Esophagus muscularis mucosa (tissue), 4 donors: Measurements from ENCODE around the gene BAG5. TPM values are rescaled to one million over a fixed set of nuclear protein-coding genes. Genes with fewer than 3 reads are reported as not detected.

ENCODE experiments used
- DNase-seq: peaks from one replicate; pipeline ENCODE4 v3.0.0-alpha.2; 2017; ENCODE audit errors: extremely low spot score
- H3K27ac ChIP-seq, 4 donors: fragments of 200-600 bp; sonication (generic); replicated peaks in 1 of 4; 1 replicate in 3 of 4; 2 replicates in 1 of 4; pipeline ENCODE4 v1.5.1; 2016 to 2019; ENCODE audit warnings: mild to moderate bottlenecking in 1 of 4
- H3K27me3 ChIP-seq, 4 donors: fragments of 200-600 bp; sonication (generic); one replicate each; pipeline versions ENCODE4 v1.5.1 to v1.6.0; 2016 to 2019
- H3K36me3 ChIP-seq, 4 donors: fragments of 200-600 bp; sonication (generic); one replicate each; pipeline ENCODE4 v1.5.1; 2016 to 2019
- H3K4me1 ChIP-seq, 4 donors: fragments of 200-600 bp; sonication (generic); one replicate each; pipeline ENCODE4 v1.5.1; 2016 to 2019
- H3K4me3 ChIP-seq, 4 donors: fragments of 200-600 bp; sonication (generic); 1 replicate in 2 of 4; 2 replicates in 2 of 4; pipeline ENCODE4 v1.5.1; 2016 to 2019; ENCODE audit warnings: mild to moderate bottlenecking in 4 of 4, moderate library complexity in 1 of 4
- H3K9me3 ChIP-seq, 4 donors: fragments of 200-600 bp; sonication (generic); 1 replicate in 3 of 4; 2 replicates in 1 of 4; pipeline ENCODE4 v1.5.1; 2016 to 2019
- EP300 ChIP-seq: sonication (generic); formaldehyde crosslinking; IDR thresholded peaks from one replicate; pipeline ENCODE4 v1.6.1; 2017; ENCODE audit warnings: antibody characterized with exemption
- POLR2A ChIP-seq: fragments of 450-650 bp; IDR thresholded peaks from one replicate; pipeline ENCODE4 v1.6.1; 2017; ENCODE audit warnings: antibody characterized with exemption, moderate library complexity, mild to moderate bottlenecking, low read depth
- POLR2AphosphoS5 ChIP-seq, 2 donors: sonication (generic); formaldehyde crosslinking; IDR thresholded peaks; one replicate each; pipeline ENCODE4 v1.6.1; 2017; ENCODE audit warnings: antibody characterized with exemption in 2 of 2
- WGBS: methylation state at CpG from one replicate; pipeline ENCODE4 v1.1.5; 2018; 5-methylcytosine and 5-hydroxymethylcytosine counted together
- intact Hi-C: fragments of 100-400 bp; cut with DNase I; formaldehyde crosslinking; loops from one replicate; pipeline ENCODE4 v1.15.1; 2023
- total RNA-seq, 4 donors: library from RNA; depleted of rRNA; stranded (reverse); fragments of >200 nt; gene quantifications; one replicate each; pipeline versions ENCODE4 v1.1.0 to v1.2.1, GENCODE V29; 2016
- TF ChIP-seq, protein P1 (sequence below), 3 experiments: fragments of 200-600 bp in 2 of 3; fragments of 450-650 bp in 1 of 3; sonication (generic) in 2 of 3; IDR thresholded peaks; one replicate each; pipeline ENCODE4 v1.5.1; 2017 to 2019; ENCODE audit warnings: antibody characterized with exemption in 3 of 3, mild to moderate bottlenecking in 2 of 3, moderate library complexity in 1 of 3

Gene BAG5
- total RNA-seq, 4 donors from 2014 or later, result 27.4 to 34.7 (median 28.3) TPM

DNA sequence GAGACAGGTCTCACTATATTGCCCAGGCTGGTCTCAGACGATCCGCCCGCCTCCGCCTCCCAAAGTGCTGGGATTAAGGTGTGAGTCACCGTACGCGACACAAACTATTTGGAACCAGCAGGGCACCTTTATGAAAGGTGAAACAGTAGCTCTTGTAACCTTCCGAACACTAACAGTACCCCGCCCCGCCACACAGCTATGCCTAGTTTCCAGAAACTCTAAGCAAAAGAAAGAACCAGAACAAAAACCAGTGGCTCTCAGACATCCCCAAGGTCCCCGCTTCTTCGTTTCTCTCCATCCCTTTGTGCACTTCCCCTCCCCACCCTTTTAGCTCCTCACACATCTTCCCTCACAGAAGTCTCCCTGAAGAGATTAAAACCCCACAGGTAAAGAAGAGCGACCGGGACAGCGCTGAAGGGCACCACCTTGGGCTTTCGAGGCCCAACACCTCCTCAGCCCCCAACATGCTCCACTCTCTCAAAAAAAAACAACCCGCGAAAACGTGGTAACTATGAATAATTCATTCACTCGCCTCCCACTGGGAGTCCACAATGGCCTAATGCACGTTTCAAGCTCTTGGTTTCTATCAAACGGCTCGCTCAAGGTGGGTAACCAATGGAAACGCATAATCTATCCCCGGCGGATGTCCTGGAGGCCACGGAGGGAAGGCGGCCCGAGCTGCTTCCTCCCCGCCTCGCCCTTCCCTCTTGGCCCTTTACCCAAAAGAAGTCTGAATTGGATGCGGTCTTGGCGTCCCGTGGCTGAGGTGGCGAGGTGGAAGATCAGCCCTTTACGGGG lies 877 bp downstream of the BAG5 start:
- DNase-seq, result no peak
- no peaks in the 10 kb centered on the region for H3K9me3 ChIP-seq
- H3K4me3 ChIP-seq, result peak overlapping the region; percentile 74 to 94 (median 87)
- peaks cover 4 to 32% (median 26%) of the 10 kb centered on the region in 4 donors for H3K36me3 ChIP-seq
- no peak for TF ChIP-seq EP300
- no peak for TF ChIP-seq POLR2A
- TF ChIP-seq, protein P1, sequence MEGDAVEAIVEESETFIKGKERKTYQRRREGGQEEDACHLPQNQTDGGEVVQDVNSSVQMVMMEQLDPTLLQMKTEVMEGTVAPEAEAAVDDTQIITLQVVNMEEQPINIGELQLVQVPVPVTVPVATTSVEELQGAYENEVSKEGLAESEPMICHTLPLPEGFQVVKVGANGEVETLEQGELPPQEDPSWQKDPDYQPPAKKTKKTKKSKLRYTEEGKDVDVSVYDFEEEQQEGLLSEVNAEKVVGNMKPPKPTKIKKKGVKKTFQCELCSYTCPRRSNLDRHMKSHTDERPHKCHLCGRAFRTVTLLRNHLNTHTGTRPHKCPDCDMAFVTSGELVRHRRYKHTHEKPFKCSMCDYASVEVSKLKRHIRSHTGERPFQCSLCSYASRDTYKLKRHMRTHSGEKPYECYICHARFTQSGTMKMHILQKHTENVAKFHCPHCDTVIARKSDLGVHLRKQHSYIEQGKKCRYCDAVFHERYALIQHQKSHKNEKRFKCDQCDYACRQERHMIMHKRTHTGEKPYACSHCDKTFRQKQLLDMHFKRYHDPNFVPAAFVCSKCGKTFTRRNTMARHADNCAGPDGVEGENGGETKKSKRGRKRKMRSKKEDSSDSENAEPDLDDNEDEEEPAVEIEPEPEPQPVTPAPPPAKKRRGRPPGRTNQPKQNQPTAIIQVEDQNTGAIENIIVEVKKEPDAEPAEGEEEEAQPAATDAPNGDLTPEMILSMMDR (IDR thresholded peaks at IDR 0.05), result no peak
- TF ChIP-seq POLR2AphosphoS5 (IDR thresholded peaks at IDR 0.05), result peak in 1 of 2 donors; percentile 26
- no peaks in the 10 kb centered on the region for H3K27me3 ChIP-seq
- 12% methylated on average over 25 of the region's 36 CpGs for WGBS
- intact Hi-C loops, result no loop called here
- H3K27ac ChIP-seq, result peak overlapping the region; percentile 91 to 98 (median 96)
- H3K4me1 ChIP-seq, result peaks cover 67 to 86% (median 80%) of the 10 kb centered on the region in 4 donors

DNA sequence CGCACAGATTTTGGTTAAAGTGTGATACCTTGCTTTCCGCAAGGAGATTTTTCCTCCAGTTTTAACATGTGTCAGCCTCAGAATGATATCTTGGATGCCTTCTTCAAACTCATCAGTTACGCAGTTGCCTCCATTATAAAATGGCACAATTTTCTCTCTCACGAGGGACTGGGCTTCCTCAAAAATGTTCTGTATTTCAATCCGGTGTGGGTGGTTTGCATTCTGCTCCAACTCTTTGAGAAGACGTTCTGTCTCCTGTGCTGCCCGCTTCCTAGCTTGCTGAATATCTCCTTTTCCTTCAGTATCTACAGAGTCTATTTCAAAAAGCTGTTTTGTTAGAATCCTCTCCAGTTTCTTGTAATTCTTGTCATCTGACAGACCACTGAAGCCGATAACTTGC lies 1.8 kb downstream of the BAG5 start:
- WGBS, result 74% methylated on average over 8 of the region's 8 CpGs
- Histone ChIP-seq H3K27me3 (no peaks in the 10 kb centered on the region), H3K36me3 (peaks cover 4 to 32% (median 24%) of the 10 kb centered on the region in 4 donors), H3K9me3 (no peaks in the 10 kb centered on the region), H3K27ac (peak overlapping the region; percentile 91 to 98 (median 96)), H3K4me3 (peak overlapping the region; percentile 74 to 94 (median 87)), H3K4me1 (peaks cover 68 to 87% (median 83%) of the 10 kb centered on the region in 4 donors)
- DNase-seq, result no peak
- TF ChIP-seq POLR2A (no peak), POLR2AphosphoS5 (IDR thresholded peaks at IDR 0.05) (no peak), EP300 (no peak)
- TF ChIP-seq, protein P1 (IDR thresholded peaks at IDR 0.05), result no peak
- intact Hi-C loops, result no loop called here

- Histone ChIP-seq H3K27me3 (no peaks in the 10 kb centered on the region), H3K27ac (peak overlapping the region; percentile 91 to 98 (median 96)), H3K4me3 (no peak overlapping the region), H3K36me3 (peaks cover 4 to 32% (median 25%) of the 10 kb centered on the region in 4 donors), H3K4me1 (peaks cover 64 to 87% (median 85%) of the 10 kb centered on the region in 4 donors), H3K9me3 (no peaks in the 10 kb centered on the region)
- TF ChIP-seq POLR2A, result no peak
- TF ChIP-seq EP300, result no peak
- TF ChIP-seq POLR2AphosphoS5 (IDR thresholded peaks at IDR 0.05), result no peak
- TF ChIP-seq, protein P1 (IDR thresholded peaks at IDR 0.05), result no peak
- WGBS, result 71% methylated on average over 9 of the region's 9 CpGs
- intact Hi-C loops, result no loop called here
- DNase-seq, result no peak
These were observed 2.7 kb downstream of the BAG5 start for GRCh38 chr14:103559766-103560165.

DNA sequence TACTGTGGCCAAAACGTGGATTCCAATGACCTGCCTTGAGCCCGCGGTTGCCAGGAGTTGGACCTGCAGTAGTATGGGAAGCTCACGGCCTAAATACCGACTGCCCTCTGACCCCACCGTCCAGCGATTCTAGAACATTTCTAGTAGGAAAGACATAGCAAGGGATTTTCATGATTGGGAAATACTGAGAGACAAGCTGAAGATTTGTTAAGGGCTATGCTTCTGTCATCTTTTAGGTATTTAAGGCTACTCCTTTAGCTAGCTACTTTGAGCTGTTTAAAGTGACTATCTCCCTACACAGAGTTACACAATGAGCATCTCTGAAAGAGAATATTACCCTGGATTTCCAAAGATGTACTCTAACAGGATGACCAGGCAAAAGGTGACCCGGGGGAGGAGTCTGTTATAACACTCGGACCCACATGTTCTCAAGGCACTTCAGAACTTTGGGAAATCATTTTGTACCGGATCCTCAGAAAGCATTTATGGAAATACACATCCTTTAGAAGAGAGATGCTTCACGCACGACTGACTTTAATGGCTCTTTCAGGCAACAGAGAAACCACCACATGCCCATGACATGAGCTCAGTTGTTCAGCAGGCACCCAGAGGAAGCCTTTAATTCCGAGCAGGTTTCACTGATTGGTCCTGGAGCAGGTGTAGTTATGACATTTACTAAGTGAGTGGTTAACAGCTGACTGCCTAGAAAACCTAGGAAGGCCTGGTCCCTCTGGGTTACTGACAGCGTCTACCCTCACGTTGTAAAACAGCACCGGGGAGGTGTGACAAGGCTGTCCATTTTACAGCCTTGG lies 4.2 kb downstream of the BAG5 start:
- Histone ChIP-seq H3K27ac (peak overlapping the region; percentile 91 to 98 (median 96)), H3K36me3 (peaks cover 4 to 32% (median 26%) of the 10 kb centered on the region in 4 donors), H3K27me3 (no peaks in the 10 kb centered on the region), H3K4me1 (peaks cover 56 to 87% (median 84%) of the 10 kb centered on the region in 4 donors), H3K9me3 (no peaks in the 10 kb centered on the region), H3K4me3 (no peak overlapping the region)
- TF ChIP-seq, protein P1 (IDR thresholded peaks at IDR 0.05), result no peak
- no peak for TF ChIP-seq EP300
- TF ChIP-seq POLR2A, result no peak
- TF ChIP-seq POLR2AphosphoS5 (IDR thresholded peaks at IDR 0.05), result peak in 1 of 2 donors; percentile 65
- no peak for DNase-seq
- 80% methylated on average over 16 of the region's 16 CpGs for WGBS
- intact Hi-C loops, result no loop called here
